HepG2 (cell line): ENCODE measurements around the gene SLC22A12. TPM values are rescaled to one million over a fixed set of nuclear protein-coding genes. Genes with fewer than 3 reads are reported as not detected.

ENCODE experiments used
- ATAC-seq: fragments of 200-7000 bp; cut with Tn5 transposase; 3 replicates; pipeline ENCODE4 v1.9.1; 2020; ENCODE audit warnings: mild to moderate bottlenecking, moderate library complexity
- BruUV-seq: library from RNA; stranded (reverse); fragments of 400-500 nt; replicated peaks from 2 replicates; lab custom pipeline; 2021; lab: Mats Ljungman, UMichigan
- CTCF ChIA-PET: fragments of 300-600 bp; formaldehyde crosslinking; extraction: SDS; loops from one replicate; lab custom pipeline; 2021; ENCODE audit warnings: low total read pairs, inconsistent platforms, low intra/inter-chr PET ratio; lab: Yijun Ruan, JAX
- POLR2A ChIA-PET: fragments of 350-600 bp; sonication (Branson Sonifier 250); formaldehyde crosslinking; loops from one replicate; lab custom pipeline; 2020; ENCODE audit warnings: antibody characterized with exemption, inconsistent platforms; lab: Yijun Ruan, JAX
- DNase-seq: peaks from one replicate; pipeline ENCODE4 v3.0.0-alpha.2; 2015; ENCODE audit warnings: low spot score
- FAIRE-seq: peaks from 3 replicates; lab custom pipeline; 2011; peaks lifted over from hg19 to GRCh38; lab: Jason Lieb, UNC
- H2AFZ ChIP-seq: one replicate; pipeline ENCODE4 v1.6.1; 2011; ENCODE audit warnings: low read length, inconsistent platforms
- H3K27ac ChIP-seq: fragments of 300-600 bp; 3 replicates; pipeline ENCODE4 v1.8.0; 2011; ENCODE audit warnings: mixed run types, mild to moderate bottlenecking, mixed read lengths, low read length, inconsistent platforms; ENCODE audit not compliant: insufficient read depth; ENCODE audit errors: extremely low read length
- H3K27me3 ChIP-seq, 2 experiments: fragments of 200-600 bp in 1 of 2; 2 replicates in 1 of 2; 3 replicates in 1 of 2; pipeline versions ENCODE4 v1.6.0 to v1.8.0; 2011; ENCODE audit warnings: low read length in 2 of 2, mild to moderate bottlenecking in 2 of 2, moderate library complexity in 2 of 2, inconsistent platforms in 1 of 2; ENCODE audit not compliant: insufficient read depth in 2 of 2, control insufficient read depth in 1 of 2
- H3K36me3 ChIP-seq, 2 experiments: fragments of 200-600 bp in 1 of 2; replicated peaks in 1 of 2; 2 replicates in 1 of 2; 3 replicates in 1 of 2; pipeline versions ENCODE4 v1.5.1 to v1.8.0; 2011; ENCODE audit warnings: low read length in 2 of 2, inconsistent platforms in 1 of 2; ENCODE audit not compliant: insufficient read depth in 2 of 2, control insufficient read depth in 1 of 2
- H3K4me1 ChIP-seq: 2 replicates; pipeline ENCODE4 v1.5.1; 2012; ENCODE audit warnings: low read length, inconsistent platforms; ENCODE audit not compliant: insufficient read depth
- H3K4me2 ChIP-seq: 2 replicates; pipeline ENCODE4 v1.6.0; 2011; ENCODE audit warnings: low read depth, low read length, inconsistent platforms
- H3K4me3 ChIP-seq, 3 experiments: fragments of 200-600 bp in 1 of 3; sonication (generic), shearing (Covaris generic) in 1 of 3; replicated peaks in 1 of 3; 2 replicates each; pipeline ENCODE4 v1.5.1; 2011 to 2016; ENCODE audit warnings: low read length in 3 of 3, inconsistent platforms in 2 of 3, low read depth in 2 of 3, mild to moderate bottlenecking in 2 of 3, control low read depth in 1 of 3, mixed read lengths in 1 of 3; ENCODE audit not compliant: insufficient read depth in 1 of 3
- H3K79me2 ChIP-seq: one replicate; pipeline ENCODE4 v1.6.1; 2011; ENCODE audit warnings: low read length, inconsistent platforms; ENCODE audit not compliant: insufficient read depth
- H3K9ac ChIP-seq: 2 replicates; pipeline ENCODE4 v1.6.0; 2011; ENCODE audit warnings: mild to moderate bottlenecking, low read depth, low read length, inconsistent platforms; ENCODE audit not compliant: insufficient read depth
- H3K9me3 ChIP-seq: 2 replicates; pipeline ENCODE4 v1.5.1; 2012; ENCODE audit warnings: mild to moderate bottlenecking, low read length
- H4K20me1 ChIP-seq: 2 replicates; pipeline ENCODE4 v1.6.0; 2011; ENCODE audit warnings: inconsistent platforms, mild to moderate bottlenecking, low read length, moderate library complexity; ENCODE audit not compliant: insufficient read depth
- DDIT3 ChIP-seq: sonication (generic); formaldehyde crosslinking; IDR thresholded peaks from 2 replicates; pipeline ENCODE4 v1.4.0; 2020; ENCODE audit warnings: mild to moderate bottlenecking, missing genetic modification reagents
- NR1H2 ChIP-seq: sonication (generic); formaldehyde crosslinking; IDR thresholded peaks from 2 replicates; pipeline ENCODE4 v1.8.1; 2022; ENCODE audit warnings: low read depth, missing genetic modification reagents, borderline replicate concordance
- THAP7 ChIP-seq: sonication (generic); formaldehyde crosslinking; IDR thresholded peaks from 2 replicates; pipeline ENCODE4 v1.8.1; 2023; ENCODE audit warnings: mild to moderate bottlenecking, missing genetic modification reagents
- YY1 ChIP-seq: IDR thresholded peaks from 2 replicates; pipeline ENCODE4 v1.6.1; 2011; ENCODE audit warnings: low read length, low read depth, moderate library complexity, mild to moderate bottlenecking; ENCODE audit not compliant: insufficient read depth, insufficient replicate concordance
- ZBTB8A ChIP-seq: sonication (generic); formaldehyde crosslinking; IDR thresholded peaks from 2 replicates; pipeline ENCODE4 v1.4.0; 2020; ENCODE audit warnings: mild to moderate bottlenecking, low read depth, missing genetic modification reagents, borderline replicate concordance
- ZNF274 ChIP-seq: sonication (generic); formaldehyde crosslinking; IDR thresholded peaks from 2 replicates; pipeline ENCODE4 v1.5.1; 2020; ENCODE audit warnings: mild to moderate bottlenecking, missing genetic modification reagents
- ZNF547 ChIP-seq: sonication (generic); formaldehyde crosslinking; IDR thresholded peaks from 2 replicates; pipeline ENCODE4 v1.5.1; 2020; ENCODE audit warnings: mild to moderate bottlenecking, missing genetic modification reagents
- ZNF576 ChIP-seq: sonication (generic); formaldehyde crosslinking; IDR thresholded peaks from 2 replicates; pipeline ENCODE4 v1.4.0; 2020; ENCODE audit warnings: mild to moderate bottlenecking, missing genetic modification reagents
- ZSCAN9 ChIP-seq: IDR thresholded peaks from 2 replicates; pipeline ENCODE4 v1.6.1; 2016; ENCODE audit warnings: borderline replicate concordance
- WGBS: methylation state at CpG from one replicate; pipeline ENCODE4 v1.1.6; 2017; ENCODE audit warnings: low lambda C conversion rate; 5-methylcytosine and 5-hydroxymethylcytosine counted together
- in situ Hi-C: cut with HindIII; loops from 2 replicates; pipeline ENCODE4 v1.10.0; 2017; ENCODE audit warnings: low pct_unique_long_range_greater_than_20kb; ENCODE audit not compliant: extremely low pct_ligation_motif_present
- intact Hi-C: fragments of 100-400 bp; cut with micrococcal nuclease; formaldehyde crosslinking; loops from one replicate; pipeline ENCODE4 v1.10.0; 2022; ENCODE audit not compliant: unreplicated experiment
- polyA plus RNA-seq, 8 experiments: library from polyadenylated mRNA; depleted of rRNA in 3 of 8; stranded (reverse) in 7 of 8; unstranded in 1 of 8; fragments of >200 nt; fragmentation: Illumina TruSeq in 4 of 8; extraction: Trizol in 4 of 8; gene quantifications; 2 replicates each; pipeline versions ENCODE4 v1.2.1 to v1.2.3, GENCODE V29; 2011 to 2016; ENCODE audit warnings: low read depth in 4 of 8, missing spikeins in 1 of 8, mixed read lengths in 1 of 8; ENCODE audit not compliant: insufficient read depth in 1 of 8
- total RNA-seq, 5 experiments: library from RNA; depleted of rRNA; stranded (reverse); fragments of >200 nt; fragmentation: Illumina TruSeq; extraction: Trizol; gene quantifications; 2 replicates each; pipeline ENCODE4 v1.2.3, GENCODE V29; 2016; ENCODE audit warnings: low read depth in 1 of 5

Gene SLC22A12
- total and polyA plus RNA-seq, 2 of the 13 experiments (the other 11 are each of a cell fraction or from before 2014, with no cell fraction given): not detected

GRCh38 chr11:64647019-64647779 lies 56.2 kb downstream of the SLC22A12 start:
- Histone ChIP-seq H3K9ac (no peak overlapping the region), H4K20me1 (no peaks in the 10 kb centered on the region), H3K4me1 (no peaks in the 10 kb centered on the region), H3K4me3 (no peak overlapping the region), H3K79me2 (no peaks in the 10 kb centered on the region), H2AFZ (no peak overlapping the region), H3K4me2 (no peak overlapping the region), H3K36me3 (no peaks in the 10 kb centered on the region), H3K27me3 (peaks cover 12 to 51% of the 10 kb centered on the region in 2 experiments; a peak in 4 of 5 replicates), H3K9me3 (no peaks in the 10 kb centered on the region), H3K27ac (no peak overlapping the region)
- no TSS peak for BruUV-seq
- ATAC-seq: no peak
- no peak for TF ChIP-seq YY1
- no peak for TF ChIP-seq ZNF547 (CRISPR knock-in tag)
- ChIA-PET POLR2A (no interaction called here), CTCF (no interaction called here)
- intact Hi-C loops: no loop called here
- WGBS: 17% methylated on average over 8 of the region's 9 CpGs
- no peak for FAIRE-seq
- in situ Hi-C loops: no loop called here
- DNase-seq: no peak

- 8% methylated on average over 6 of the region's 9 CpGs for WGBS
- intact Hi-C loops (no loop called here), in situ Hi-C loops (no loop called here)
- Histone ChIP-seq H3K4me3 (no peak overlapping the region), H4K20me1 (no peaks in the 10 kb centered on the region), H3K27me3 (peaks cover 12 to 52% of the 10 kb centered on the region in 2 experiments; a peak in 4 of 5 replicates), H3K9me3 (no peaks in the 10 kb centered on the region), H3K27ac (no peak overlapping the region), H3K79me2 (no peaks in the 10 kb centered on the region), H3K9ac (no peak overlapping the region), H3K4me2 (no peak overlapping the region), H3K36me3 (no peaks in the 10 kb centered on the region), H2AFZ (no peak overlapping the region)
- ATAC-seq: no peak
- ChIA-PET POLR2A (no interaction called here), CTCF (interaction anchor here (1.4 kb wide), 1 partner anchor 158 kb away, joined by 6 read pairs; no protein-coding TSS in a partner anchor)
- DNase-seq: no peak
- BruUV-seq: no TSS peak
- no peak for FAIRE-seq
- no peak for TF ChIP-seq ZNF576
- TF ChIP-seq THAP7 (CRISPR knock-in tag): no peak
- TF ChIP-seq ZNF274 (CRISPR knock-in tag): no peak
- no peak for TF ChIP-seq NR1H2 (CRISPR knock-in tag)
- TF ChIP-seq ZSCAN9 (CRISPR knock-in tag): no peak
- TF ChIP-seq DDIT3 (CRISPR knock-in tag): no peak
- no peak for TF ChIP-seq ZBTB8A (CRISPR knock-in tag)
- TF ChIP-seq, all 625 proteins: peak for 0
- H3K4me1 ChIP-seq: no peaks in the 10 kb centered on the region
Observed at GRCh38 chr11:64648551-64648950, 57.5 kb downstream of the SLC22A12 start.
